Stimulated activated CD4-positive, alpha-beta T cell treated with anti-CD3 and anti-CD28 coated beads, Interleukin-1b, Interleukin-23, amount 100 ng/mL, for 24 hours (primary cell): Measurements from ENCODE around the gene ADRA2C.

ENCODE experiments used
- DNase-seq, 4 experiments: peaks; one replicate each; pipeline ENCODE4 v3.0.0-alpha.2; 2020; ENCODE audit warnings: low read depth in 4 of 4, low spot score in 1 of 4

The ADRA2C gene

DNA sequence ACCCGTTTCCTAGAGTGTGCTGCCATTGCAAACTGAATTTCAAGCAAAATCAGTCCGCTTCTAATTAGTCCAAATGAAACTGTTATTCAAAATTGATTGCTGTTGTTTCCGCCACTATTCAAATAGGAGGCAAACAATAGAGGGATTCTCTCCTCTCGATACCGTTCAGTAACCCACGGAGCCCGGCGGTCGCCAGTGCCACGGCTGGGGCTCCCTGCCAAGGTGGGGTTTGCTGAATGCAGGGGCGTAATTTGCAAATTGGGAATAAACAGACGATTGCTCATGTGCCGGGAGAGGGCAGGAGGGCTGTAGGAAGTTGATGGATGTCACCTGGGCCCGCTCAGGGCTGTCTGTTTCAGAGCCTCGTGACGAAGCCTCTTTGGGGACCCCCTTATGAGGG, 8.8 kb downstream of the ADRA2C start:
- no peak for DNase-seq

DNA sequence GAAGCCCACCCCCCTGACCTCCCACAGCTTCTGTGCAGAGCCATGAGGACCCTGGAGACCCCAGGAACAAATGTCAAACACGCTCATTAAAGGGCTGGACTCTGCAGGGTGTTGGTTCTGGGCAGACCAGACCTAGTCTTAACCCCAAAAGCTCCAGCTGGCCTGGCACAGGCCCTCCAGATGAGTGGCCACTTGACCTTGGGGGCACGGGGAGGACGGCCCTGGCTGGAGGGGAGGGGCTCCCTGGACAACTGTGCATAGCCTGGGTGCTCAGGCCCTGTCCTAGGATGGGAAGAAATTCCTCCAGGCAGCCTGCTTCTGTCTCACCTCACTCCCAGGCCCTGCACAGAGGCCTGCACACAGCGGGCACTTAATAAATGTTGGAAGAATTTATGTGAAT, 9.4 kb downstream of the ADRA2C start:
- no peak for DNase-seq

DNA sequence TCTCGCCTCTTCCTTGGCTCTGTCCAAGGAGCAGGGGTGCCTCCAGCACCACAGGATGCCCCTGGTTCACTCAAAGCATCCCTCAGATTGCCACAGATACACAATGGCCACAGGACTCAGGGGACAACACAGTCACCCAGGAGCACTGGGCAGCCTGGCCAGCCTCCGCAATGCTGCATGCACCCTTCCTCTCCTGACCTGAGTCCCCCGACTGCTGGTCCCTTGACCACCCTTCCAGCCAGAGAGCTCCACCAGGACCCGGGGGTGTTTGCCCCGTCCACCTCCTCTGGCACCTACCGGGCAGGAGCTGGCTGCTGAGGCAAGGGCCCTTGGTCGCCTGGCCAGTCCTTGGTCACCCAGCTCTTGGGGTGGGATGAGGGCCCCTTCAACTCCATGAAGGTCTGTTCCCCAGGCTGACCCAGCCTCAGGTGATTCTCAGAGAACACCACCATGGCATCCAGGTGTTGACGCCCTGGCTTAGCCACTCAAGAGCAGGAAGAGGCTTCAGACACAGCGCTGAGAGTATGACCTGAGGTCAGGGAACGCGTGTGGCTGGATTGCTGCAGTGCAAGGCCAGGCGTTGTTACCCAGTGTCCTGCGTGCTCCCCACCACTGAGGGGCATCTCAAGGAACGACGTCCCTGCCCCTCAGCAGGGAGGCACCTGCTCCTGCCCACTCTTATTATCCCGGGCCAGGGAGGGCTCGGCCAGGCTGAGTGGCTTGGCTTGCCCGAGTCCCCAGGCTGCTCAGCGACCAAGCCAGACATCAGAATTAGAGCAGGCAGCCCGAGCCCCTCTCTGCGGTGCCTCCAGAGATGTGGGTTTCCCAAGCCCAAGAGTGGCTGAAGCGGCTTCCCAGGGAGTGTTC, 10.2 kb downstream of the ADRA2C start:
- DNase-seq = no peak

DNA sequence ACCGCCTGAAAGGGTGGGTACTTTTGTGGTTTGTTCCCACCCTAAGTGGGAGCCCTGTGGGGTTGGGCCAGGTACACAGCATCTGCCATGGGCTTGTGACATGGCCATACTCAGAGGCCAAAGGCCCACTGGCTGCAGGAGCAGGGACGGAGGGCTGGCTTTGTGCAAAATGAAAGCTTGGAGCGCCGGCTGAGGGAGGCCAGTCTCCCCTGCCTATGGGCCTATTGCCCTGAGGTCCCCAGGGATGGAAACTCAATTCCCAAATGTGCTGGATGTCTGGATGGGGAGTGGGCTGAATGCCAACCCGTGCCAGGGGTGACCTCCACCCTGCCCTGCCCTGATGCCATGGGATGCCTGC, 10.8 kb downstream of the ADRA2C start:
- DNase-seq = no peak

DNA sequence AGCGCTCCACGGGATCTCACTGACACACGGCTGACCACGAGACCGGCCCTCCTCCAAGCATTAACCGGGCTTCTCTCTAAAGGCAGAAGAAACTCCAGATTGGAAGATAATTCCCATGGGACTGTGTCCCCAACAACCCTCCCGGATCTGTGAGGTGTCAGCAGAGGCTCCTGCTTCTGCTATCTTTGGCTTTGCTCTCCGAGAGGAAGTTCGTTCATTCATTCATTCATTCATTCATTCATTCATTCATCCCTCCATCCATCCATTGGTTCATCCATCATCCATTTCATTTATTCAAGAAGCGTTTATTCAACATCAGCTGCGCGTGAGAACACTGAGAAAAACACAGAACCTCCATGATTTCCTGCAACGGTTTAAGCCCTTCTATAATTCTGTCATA, 11.5 kb downstream of the ADRA2C start:
- DNase-seq = no peak

DNA sequence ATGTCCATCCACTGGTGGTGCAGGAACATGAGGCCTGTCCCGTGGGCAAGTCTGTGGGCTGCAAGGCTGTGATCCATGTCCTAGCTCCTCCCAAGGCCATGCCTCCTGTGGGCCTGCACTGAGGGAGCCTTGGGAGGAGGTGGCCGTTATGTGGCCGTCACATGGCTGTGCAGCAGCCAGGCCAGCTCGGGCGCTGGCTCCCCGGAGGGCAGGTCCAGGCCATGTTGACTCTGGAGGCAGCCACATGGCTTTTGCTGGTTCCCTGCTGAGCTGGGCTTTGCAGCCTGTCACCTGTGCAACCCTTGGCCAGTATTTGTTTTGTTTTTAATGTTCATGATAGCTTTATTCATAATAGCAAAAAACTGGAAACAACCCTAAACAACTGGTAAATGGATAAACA, 13.3 kb downstream of the ADRA2C start:
- DNase-seq = no peak

DNA sequence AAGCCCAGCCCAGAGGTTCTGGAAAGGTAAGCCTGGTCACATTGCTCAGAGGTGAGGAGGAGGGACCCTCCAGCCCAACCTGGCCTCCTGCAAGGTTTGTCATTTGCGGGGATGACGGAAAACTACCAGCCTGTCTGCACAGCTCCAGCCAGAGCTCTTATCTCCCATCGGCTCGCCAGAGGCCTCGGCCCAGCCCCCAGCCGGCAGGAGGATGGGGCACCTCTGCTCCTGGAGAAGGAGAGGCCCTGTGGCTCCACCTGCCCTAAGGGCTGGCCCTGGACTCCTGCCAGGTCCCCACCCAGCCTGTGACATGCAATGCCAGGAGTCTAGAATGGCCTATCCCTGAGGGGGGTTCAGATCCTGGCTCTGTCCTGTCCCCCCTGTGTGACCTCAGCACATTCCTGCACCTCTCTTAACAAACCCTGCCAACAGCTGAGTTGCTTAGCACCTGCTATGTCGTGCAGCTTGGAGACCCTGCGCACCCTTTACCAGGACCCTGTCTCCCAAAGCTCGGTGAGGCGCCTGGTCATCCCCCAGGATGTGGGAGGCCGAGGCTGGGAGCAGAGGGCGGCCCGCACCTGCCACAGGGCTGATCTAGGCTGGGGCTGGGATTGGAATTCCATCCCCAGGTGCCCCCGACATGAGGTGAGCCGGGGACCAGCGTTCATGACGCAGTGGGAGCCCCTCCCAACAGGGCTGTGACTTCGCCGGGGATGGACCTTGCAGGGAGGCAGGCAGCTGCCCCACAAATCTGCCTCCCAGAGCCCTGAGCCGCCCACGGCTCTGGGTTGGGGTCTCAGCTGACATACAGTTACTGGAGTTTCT, 14.4 kb downstream of the ADRA2C start:
- no peak for DNase-seq

DNA sequence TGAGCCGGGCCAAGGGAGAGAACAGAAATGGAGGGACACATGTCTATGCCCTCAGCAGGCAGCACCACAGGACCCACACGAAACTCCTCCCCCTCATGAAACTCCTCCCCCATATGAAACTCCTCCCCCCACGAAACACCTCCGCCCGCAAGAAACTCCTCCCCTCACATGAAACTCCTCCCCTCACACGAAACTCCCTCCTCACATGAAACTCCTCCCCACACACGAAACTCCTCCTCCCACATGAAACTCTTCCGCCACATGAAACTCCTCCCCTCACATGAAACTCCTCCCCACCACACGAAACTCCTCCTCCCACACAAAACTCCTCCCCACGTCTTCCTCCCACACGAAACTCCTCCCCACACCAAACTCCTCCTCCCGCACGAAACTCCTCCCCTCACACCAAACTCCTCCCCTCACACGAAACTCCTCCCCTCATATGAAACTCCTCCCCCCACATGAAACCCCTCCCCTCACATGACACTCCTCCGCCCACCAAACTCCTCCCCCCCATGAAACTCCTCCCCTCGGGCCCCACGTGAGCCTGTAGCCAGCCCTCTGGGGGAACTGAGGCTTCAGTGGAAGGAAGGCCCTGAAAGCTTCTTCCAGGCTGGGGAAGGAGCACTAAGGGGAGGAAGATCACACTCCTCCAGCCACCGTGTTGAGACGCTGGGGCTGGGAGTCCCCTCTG, 15.2 kb downstream of the ADRA2C start:
- DNase-seq = no peak

DNA sequence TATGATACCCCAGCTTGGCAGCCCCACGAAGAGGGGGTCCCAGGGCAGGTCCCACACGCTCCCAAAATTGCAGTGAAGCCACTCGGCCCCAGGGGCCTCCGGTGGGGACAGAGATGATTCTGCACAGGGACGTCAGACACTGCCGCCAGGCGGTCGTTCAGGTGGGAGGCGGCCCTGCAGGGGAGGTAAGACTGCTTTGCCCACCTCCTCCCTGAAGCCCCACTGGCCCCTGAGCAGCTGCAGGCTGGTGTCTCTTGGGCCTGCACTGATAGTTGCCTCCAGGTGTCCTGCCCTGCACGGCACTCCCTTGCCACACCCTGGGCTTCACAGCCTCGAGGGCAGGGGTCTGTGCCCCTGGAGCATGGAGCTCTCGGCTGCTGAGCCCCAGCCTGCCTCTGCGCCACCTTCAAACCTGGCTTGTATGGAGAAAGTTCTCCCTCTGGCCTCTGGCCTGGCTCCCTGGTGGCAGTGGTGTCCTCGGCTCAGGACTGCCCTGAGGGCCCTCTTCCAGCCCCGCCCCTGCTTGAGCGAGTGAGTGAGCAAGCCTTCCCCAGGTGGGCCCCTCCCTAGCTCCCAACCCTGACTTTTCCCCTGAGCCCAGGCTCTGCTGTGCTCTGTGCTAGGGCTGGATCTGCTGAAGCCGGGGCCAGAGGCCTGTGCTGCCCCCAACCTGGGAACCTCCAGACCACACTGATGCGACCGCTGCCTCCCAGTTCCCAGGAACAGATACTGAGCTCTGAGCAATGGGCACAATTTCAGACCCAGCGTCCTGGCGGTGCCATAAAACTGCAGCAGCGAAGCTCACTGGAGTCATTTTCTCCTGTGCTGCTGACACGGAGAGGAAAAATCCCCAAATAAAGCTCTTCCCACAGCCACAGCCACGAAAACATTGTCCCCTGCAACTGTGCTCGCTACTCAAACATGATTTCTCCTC, 16.1 kb downstream of the ADRA2C start:
- no peak for DNase-seq

DNA sequence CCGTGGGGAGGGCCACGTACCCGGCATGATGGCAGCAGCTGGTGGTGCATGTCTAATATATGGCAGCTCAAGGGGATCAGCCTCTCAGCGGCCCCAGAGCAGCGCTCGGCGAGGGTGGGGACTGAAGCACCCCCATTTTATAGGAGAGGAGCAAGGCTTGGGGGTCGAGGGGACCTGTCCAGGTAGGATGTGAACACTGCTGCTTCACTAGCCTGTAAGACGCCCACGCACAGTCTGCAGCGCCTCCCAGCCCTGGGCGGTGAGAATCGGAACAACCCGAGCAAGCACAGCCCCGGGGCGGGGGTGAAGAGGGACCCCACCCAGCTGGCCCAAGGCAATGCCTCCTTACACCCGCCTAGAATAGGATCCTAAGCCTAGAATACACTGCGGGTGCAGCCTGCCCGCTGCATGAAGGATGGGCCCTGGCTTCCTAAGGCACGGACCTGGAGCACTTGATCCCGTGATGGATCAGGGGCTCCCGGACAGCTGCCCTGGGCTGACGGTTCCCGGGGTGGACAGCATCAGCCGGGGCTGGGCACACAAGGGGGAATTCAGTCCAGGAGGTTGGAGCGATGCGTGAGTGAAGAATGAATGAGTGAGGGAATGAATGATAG, 17.6 kb downstream of the ADRA2C start:
- DNase-seq = peak in 1 of 4 experiments; percentile 10

DNA sequence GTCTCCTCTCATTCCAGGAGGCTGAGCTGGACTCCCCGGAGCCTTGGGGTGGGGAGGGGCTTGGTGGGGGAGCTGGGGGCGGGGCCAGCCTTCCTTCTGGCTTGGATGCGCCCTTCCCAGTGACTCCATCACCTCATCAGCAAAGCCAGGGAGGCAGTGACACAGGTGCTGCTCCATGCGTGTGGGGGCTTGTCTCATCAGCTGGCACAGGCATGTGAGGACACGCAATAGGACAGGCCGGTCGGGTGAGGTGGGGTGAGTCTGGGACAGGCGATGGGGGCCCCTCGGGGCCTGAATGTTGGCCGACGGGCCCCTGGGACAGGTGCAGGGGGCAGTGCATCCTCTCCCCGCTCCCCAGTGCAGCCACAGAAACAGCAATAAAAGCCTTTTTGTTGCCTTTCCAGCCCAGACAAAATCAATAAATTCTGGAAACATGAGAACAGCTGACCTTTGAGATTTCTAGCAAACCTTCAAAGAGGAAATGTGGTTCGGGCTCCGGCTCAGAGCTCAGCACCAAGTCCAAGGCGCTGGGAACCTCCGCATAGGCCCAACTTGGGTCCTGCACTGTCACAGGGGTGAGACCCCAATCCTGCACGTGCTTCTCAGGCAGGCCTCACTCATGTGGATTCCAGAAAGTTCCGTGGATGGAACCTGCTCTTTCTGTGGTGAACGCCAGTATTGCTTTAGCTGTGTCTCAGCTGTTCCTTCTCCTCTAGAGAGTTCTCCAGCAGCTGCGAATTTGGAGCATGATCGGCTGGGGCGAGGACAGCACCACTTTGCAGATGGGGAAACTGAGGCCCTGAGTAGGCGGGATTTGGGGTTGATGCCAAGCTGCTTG, 18.5 kb downstream of the ADRA2C start:
- DNase-seq = no peak

DNA sequence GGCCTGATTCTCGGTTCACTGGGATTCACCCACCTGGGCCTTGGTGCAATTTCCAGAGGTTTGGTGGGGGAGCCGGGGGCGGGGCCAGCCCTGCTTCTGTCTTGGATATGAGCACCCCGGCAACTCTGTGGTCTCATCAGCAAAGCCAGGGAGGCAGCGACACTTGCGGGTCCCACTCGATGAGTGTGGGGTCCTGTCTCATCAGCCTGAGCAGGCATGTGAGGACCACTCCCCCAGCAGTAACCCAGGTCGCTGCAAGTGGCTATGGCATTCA, 19.0 kb downstream of the ADRA2C start:
- no peak for DNase-seq

DNA sequence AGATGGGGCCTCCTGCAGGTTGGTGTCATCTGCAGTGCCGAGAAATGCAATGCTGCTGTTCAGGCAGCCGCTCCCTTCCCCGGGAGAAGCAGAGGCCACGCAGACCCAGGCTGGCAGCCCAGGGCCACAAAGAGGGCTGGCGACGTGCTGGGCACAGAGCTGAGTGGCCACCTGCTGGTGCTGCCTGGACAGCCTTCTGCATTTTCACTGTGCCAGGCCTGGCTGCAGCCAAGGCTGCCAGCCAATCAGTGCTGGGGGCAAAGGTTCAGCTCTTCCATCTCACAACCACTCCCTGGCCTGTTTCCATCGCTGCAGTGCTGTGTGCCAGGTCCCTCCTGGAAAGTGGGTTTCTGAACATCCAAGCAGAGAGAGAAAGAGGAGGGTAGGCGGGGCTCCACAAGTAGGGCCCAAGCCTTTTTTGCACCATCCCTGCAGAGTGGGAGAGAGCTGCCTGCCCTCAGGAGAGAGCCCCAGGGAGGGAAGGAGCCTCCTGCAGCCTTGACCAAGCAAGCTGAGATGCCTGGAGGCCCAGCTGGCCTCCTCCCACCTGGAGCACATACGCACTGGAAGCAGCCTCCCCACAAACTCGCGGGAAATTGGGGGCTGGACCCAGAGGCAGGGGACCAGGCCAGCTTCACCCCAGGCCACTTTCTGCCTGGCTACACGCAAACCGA, 20.1 kb downstream of the ADRA2C start:
- DNase-seq = no peak

DNA sequence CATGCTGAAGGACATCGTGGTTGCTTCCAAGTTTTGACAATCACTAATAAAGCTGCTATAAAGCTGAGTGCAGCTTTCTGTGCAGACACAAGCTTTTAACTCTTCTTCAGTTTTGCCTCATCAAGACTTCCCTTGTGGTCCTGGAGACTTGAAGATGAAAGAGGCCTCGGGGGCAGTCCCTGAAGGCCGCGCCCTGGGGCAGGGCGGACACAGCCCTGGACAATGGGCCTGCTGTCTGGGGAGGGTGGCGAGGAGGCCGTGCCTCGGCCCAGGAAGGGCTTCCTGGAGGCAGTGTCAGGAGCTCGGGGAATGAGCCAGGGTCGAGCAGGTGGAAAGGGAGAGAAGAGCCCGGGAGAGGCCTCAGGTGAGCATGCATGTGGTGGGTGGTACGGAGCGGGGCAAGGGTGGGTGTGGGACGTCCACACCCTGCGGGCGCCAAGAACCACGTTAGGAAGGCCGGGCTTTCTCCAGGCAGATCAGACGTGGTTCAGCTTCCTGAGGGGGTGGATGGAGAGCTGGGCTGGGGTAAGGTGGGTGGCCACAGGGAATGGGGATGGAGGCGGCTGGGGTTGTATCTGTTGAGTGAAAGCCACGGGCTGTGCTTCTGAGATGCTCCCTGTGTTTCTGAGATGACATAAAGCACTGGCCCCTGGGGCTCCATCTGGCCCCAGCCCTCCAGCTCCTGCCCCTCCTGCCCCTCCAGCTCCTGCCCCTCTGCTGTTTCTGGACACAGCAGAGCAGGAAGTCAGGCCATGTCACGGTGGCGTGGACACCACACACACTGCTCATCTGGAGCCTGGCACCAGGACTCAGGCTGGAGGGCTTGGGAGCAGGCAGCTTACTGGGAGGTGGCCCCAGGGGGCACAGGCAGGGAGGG, 21.5 kb downstream of the ADRA2C start:
- no peak for DNase-seq

DNA sequence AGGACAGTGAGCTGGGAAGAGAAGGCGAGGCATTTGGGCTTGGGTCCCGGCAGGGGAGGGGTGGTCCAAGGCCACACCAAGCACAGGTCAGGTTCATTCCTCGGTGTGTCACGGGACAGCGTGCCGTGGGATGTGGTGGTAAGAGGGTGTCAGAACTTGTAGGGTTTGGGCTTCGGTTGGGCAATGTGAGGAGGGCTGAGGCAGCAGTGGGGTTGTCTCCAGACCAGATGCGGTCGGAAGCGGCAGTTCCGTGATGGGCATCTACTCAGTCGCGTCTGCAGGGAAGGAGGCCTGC, 22.1 kb downstream of the ADRA2C start:
- DNase-seq = no peak

DNA sequence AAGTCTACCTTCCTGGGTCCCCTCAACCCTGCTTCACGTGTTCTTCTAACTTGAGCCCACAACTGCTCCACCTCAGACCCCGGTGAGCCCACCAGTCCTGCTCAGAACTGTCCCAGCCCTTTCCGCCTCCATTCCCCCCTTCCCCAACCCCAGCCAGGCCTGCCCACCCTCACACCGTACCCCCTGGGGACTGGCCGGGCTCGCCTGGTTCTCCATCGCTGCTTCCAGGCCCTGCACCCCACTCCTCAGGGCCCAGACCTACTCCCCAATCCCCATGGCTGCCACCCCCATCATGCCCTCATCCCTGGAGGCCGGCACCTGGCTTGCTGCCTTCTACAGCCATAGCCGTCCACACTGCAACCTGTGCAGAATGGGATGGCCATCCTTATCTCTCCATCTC, 23.4 kb downstream of the ADRA2C start:
- DNase-seq = no peak

DNA sequence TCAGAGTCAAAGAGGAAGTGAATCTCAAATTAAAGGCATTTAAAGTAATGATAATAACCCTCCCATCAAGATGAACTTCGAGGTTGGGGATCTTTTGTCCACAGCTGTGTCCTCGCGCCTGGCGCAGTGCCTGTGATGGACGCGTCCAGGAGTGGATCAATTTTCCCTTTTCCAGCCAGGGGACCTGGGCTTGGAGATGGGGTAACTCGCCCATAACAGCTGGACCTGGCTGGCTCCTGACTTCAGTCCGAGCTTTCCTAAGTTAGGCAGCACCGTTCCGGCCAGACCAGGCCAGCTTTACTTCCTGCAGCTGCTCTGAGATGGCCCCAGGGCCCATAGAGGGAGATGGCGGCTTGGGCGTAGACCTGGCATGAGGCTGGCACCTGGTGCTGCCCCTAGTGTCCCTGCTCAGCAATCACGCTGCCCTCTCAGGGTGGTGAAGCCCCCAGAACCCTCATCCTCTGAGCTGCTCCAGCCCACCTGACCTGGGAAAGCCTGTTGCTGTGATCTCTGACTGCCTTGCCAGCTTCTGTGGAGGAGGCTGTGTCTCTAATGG, 23.9 kb downstream of the ADRA2C start:
- DNase-seq = no peak

DNA sequence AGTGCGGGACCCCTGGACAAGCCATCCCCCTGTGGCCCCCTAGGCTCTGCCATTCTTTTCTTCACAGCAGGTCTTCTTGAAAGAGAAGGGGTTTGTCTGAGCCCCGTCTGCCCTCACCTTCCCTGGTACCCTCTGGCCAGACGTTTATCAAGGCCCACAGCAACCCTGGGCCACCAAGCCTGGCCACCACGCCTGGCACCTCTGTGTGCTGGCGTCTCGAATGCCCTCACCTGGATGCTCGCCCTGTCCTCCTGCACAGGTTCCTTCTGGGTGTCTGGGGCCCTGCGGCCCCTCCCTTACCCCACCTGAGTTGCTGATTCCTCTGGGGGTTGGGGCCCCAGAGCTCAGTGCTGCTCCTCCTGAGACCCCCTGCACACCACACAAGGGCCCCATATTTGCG, 25.1 kb downstream of the ADRA2C start:
- no peak for DNase-seq
